C4-2B (cell line): ENCODE data around the gene SMOC1.

Source experiments
- H3K27ac ChIP-seq: fragments of 450-650 bp; 2 replicates; pipeline ENCODE4 v1.5.1; 2017
- CTCF ChIP-seq: fragments of 450-650 bp; conservative IDR thresholded peaks from 2 replicates; pipeline ENCODE4 v1.5.1; 2017; ENCODE audit warnings: mild to moderate bottlenecking
- ZFX ChIP-seq: fragments of 450-650 bp; IDR thresholded peaks from 2 replicates; pipeline ENCODE4 v1.6.1; 2017

The SMOC1 gene

GRCh38 chr14:69987406-69988121 is 108.3 kb downstream of the SMOC1 start:
- no peak overlapping the region for H3K27ac ChIP-seq
- TF ChIP-seq ZFX (no peak), CTCF (no peak)

- H3K27ac ChIP-seq, result no peak overlapping the region
- TF ChIP-seq CTCF (no peak), ZFX (no peak)
These were observed 109.8 kb downstream of the SMOC1 start for GRCh38 chr14:69988979-69989378.

GRCh38 chr14:69989622-69990021 is 110.4 kb downstream of the SMOC1 start:
- H3K27ac ChIP-seq, result no peak overlapping the region
- TF ChIP-seq CTCF (no peak), ZFX (no peak)

GRCh38 chr14:69990323-69990722 is 111.1 kb downstream of the SMOC1 start:
- TF ChIP-seq CTCF (no peak), ZFX (no peak)
- no peak overlapping the region for H3K27ac ChIP-seq

GRCh38 chr14:69991422-69991821 is 112.2 kb downstream of the SMOC1 start:
- TF ChIP-seq ZFX (no peak), CTCF (no peak)
- H3K27ac ChIP-seq, result no peak overlapping the region

- TF ChIP-seq ZFX (no peak), CTCF (no peak)
These were observed 113.3 kb downstream of the SMOC1 start for GRCh38 chr14:69992564-69992963.

GRCh38 chr14:69993326-69993725 is 114.1 kb downstream of the SMOC1 start:
- H3K27ac ChIP-seq, result no peak overlapping the region
- TF ChIP-seq CTCF (no peak), ZFX (no peak)

More at GRCh38 chr14:69992564-69992963, 113.3 kb downstream of the SMOC1 start:
- no peak overlapping the region for H3K27ac ChIP-seq
